ENCODE results near the gene KIRREL1.

Gene KIRREL1

DNA sequence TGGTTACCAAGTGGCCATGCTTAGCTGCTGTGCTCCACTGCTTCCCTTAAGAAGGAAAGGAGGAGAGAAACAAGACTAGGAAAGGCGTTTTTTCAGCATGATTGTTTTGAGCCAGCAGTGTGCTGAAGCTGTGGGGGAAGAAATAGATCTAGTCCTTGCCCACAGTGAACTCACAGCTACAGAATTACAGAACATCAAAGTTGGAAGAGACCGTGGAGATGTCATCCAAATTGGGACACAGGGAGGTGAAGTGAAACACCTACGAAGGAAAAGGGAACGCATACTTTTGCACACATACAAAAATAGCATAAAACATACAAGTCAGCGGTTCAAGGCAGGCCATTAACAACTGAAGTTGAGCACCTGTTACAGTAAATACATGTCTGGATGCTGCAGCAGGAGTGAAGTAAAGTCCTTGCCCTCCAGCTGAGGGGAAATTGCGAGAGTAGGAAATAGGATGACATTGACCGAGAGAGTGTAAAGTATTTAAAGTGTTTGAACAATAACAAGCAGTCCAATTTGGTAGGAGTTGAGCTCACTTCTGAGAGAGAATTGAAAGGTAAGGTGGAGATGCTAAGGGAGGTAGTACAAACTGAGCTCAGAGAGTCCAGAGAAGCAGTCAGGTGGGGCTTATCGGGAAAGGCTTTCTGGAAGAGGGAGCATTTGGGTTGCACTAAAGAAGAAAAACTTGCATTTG is 55.1 kb downstream of the KIRREL1 start:
- WGBS (ENCODE audit: insufficient coverage), result 95% methylated on average over 5 of the region's 8 CpGs
- H3K36me3 ChIP-seq (ENCODE audit: control insufficient read depth in 4 of 4, insufficient read depth in 4 of 4, low read length in 3 of 4), result no peaks in the 10 kb centered on the region
- CTCF ChIA-PET, result interaction anchor here (1.2 to 1.4 kb wide), 3 partner anchors 12 to 57 kb away, joined by 3 to 5 read pairs (median 3); no protein-coding TSS in a partner anchor

DNA sequence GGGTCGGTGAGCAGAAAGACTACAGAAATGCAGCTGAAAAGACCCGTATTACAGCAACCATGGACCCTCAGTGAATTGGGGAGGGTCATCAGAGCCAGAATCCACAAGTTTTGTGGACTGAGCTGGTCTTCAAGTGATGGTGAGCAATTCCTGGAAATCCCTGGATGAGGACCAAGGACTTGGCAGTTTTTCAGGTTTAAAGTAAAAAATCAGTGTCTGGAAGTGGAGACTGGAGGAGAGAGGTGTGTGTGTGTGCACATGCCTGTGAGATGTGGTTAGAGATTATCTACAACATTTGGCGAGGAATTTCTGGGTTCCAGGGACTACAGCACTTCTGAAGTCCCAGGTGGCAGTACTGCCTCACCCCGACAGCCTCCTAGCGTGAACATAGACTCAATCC is 56.4 kb downstream of the KIRREL1 start:
- ChIA-PET CTCF (interaction anchor here (1.3 to 1.4 kb wide), 3 partner anchors 13 to 17 kb away, joined by 3 to 5 read pairs (median 3); no protein-coding TSS in a partner anchor), POLR2A (no interaction called here)
- Histone ChIP-seq H3K27me3 (replicated peaks in 2 of 5; ENCODE audit: control insufficient read depth in 4 of 5, insufficient read depth in 5 of 5, low read length in 4 of 5) (no peaks in the 10 kb centered on the region), H3K9me3 (ENCODE audit: control extremely low read depth in 1 of 5, control insufficient read depth in 4 of 5, insufficient read depth in 2 of 5, low read depth in 1 of 5, low read length in 4 of 5) (no peaks in the 10 kb centered on the region), H3K4me3 (ENCODE audit: control insufficient read depth in 1 of 7, extremely low read depth in 1 of 7, insufficient read depth in 4 of 7, low read depth in 2 of 7, low read length in 6 of 7) (no peak overlapping the region), H3K4me1 (ENCODE audit: control extremely low read depth in 1 of 4, control insufficient read depth in 4 of 4, insufficient read depth in 4 of 4, low read length in 3 of 4) (peaks cover 0 to 2% (median under 1%) of the 10 kb centered on the region in 4 experiments), H3K27ac (ENCODE audit: insufficient read depth in 1 of 2, low read depth in 1 of 2, low read length in 2 of 2, poor library complexity in 1 of 2, severe bottlenecking in 2 of 2) (no peak overlapping the region), H3K36me3 (ENCODE audit: control insufficient read depth in 4 of 4, insufficient read depth in 4 of 4, low read length in 3 of 4) (no peaks in the 10 kb centered on the region)
- WGBS (ENCODE audit: insufficient coverage), result 87% methylated on average over 5 of the region's 5 CpGs
- DNase-seq, result no peak

More for the DNA sequence above, 55.1 kb downstream of the KIRREL1 start:
- no peaks in the 10 kb centered on the region for H3K27me3 ChIP-seq (replicated peaks in 2 of 5; ENCODE audit: control insufficient read depth in 4 of 5, insufficient read depth in 5 of 5, low read length in 4 of 5)
- no peak overlapping the region for H3K4me3 ChIP-seq (ENCODE audit: control insufficient read depth in 1 of 7, extremely low read depth in 1 of 7, insufficient read depth in 4 of 7, low read depth in 2 of 7, low read length in 6 of 7)
- POLR2A ChIA-PET, result no interaction called here
- no peak overlapping the region for H3K27ac ChIP-seq (ENCODE audit: insufficient read depth in 1 of 2, low read depth in 1 of 2, low read length in 2 of 2, poor library complexity in 1 of 2, severe bottlenecking in 2 of 2)
- H3K4me1 ChIP-seq (ENCODE audit: control extremely low read depth in 1 of 4, control insufficient read depth in 4 of 4, insufficient read depth in 4 of 4, low read length in 3 of 4), result no peaks in the 10 kb centered on the region
- DNase-seq, result no peak
- H3K9me3 ChIP-seq (ENCODE audit: control extremely low read depth in 1 of 5, control insufficient read depth in 4 of 5, insufficient read depth in 2 of 5, low read depth in 1 of 5, low read length in 4 of 5), result no peaks in the 10 kb centered on the region

DNA sequence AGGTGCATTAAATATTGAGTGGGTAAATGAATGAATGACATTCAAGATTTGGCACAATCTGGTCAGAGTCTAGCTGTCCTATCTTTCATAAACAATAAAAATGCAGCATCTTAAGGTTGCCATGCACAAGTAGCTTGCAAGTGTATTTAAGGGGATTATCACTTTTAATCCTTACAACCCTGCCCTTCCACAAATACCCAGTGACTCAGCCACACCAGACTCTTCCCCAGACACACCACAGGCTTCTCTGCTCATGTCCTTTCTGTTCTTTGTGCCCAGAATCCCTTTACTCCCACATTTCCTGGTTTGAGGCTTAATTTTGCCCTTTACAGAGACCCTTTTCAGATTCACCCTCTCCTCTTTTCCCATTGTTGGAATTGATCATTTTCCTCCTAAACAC is 59.8 kb downstream of the KIRREL1 start:
- Histone ChIP-seq H3K36me3 (ENCODE audit: control insufficient read depth in 4 of 4, insufficient read depth in 4 of 4, low read length in 3 of 4) (no peaks in the 10 kb centered on the region), H3K4me1 (ENCODE audit: control extremely low read depth in 1 of 4, control insufficient read depth in 4 of 4, insufficient read depth in 4 of 4, low read length in 3 of 4) (peaks cover 0 to 24% (median 19%) of the 10 kb centered on the region in 4 experiments), H3K27ac (ENCODE audit: insufficient read depth in 1 of 2, low read depth in 1 of 2, low read length in 2 of 2, poor library complexity in 1 of 2, severe bottlenecking in 2 of 2) (no peak overlapping the region), H3K27me3 (replicated peaks in 2 of 5; ENCODE audit: control insufficient read depth in 4 of 5, insufficient read depth in 5 of 5, low read length in 4 of 5) (no peaks in the 10 kb centered on the region), H3K4me3 (ENCODE audit: control insufficient read depth in 1 of 7, extremely low read depth in 1 of 7, insufficient read depth in 4 of 7, low read depth in 2 of 7, low read length in 6 of 7) (no peak overlapping the region), H3K9me3 (ENCODE audit: control extremely low read depth in 1 of 5, control insufficient read depth in 4 of 5, insufficient read depth in 2 of 5, low read depth in 1 of 5, low read length in 4 of 5) (no peaks in the 10 kb centered on the region)
- ChIA-PET POLR2A (no interaction called here), CTCF (interaction anchor here (1.2 to 2.8 kb wide), 6 partner anchors 8 to 84 kb away, joined by 3 to 12 read pairs (median 6); no protein-coding TSS in a partner anchor)
- DNase-seq, result no peak

DNA sequence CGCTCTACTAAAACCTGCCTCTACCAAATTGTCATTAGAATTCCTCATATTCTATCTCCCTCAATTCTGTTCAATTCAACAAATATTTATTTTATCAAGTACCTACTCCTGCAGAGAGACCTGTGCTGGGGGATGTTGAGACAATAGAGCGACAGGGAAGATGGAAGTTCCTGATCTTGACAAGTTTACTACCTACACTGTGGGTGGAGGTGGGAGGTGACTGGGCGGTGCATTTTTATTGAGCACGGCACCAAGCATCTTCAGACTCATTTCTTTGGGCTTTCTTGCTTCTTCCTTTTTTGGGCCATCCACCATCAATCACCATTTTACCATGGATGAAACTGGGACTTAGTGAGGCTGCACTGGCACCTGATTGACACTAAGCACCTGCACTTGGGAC is 61.3 kb downstream of the KIRREL1 start:
- Histone ChIP-seq H3K4me3 (ENCODE audit: control insufficient read depth in 1 of 7, extremely low read depth in 1 of 7, insufficient read depth in 4 of 7, low read depth in 2 of 7, low read length in 6 of 7) (no peak overlapping the region), H3K4me1 (ENCODE audit: control extremely low read depth in 1 of 4, control insufficient read depth in 4 of 4, insufficient read depth in 4 of 4, low read length in 3 of 4) (peaks cover 0 to 28% (median 26%) of the 10 kb centered on the region in 4 experiments), H3K9me3 (ENCODE audit: control extremely low read depth in 1 of 5, control insufficient read depth in 4 of 5, insufficient read depth in 2 of 5, low read depth in 1 of 5, low read length in 4 of 5) (no peaks in the 10 kb centered on the region), H3K27ac (ENCODE audit: insufficient read depth in 1 of 2, low read depth in 1 of 2, low read length in 2 of 2, poor library complexity in 1 of 2, severe bottlenecking in 2 of 2) (no peak overlapping the region), H3K36me3 (ENCODE audit: control insufficient read depth in 4 of 4, insufficient read depth in 4 of 4, low read length in 3 of 4) (no peaks in the 10 kb centered on the region), H3K27me3 (replicated peaks in 2 of 5; ENCODE audit: control insufficient read depth in 4 of 5, insufficient read depth in 5 of 5, low read length in 4 of 5) (no peaks in the 10 kb centered on the region)
- ChIA-PET CTCF (interaction anchor here (0.9 to 2.8 kb wide), 8 partner anchors 10 to 86 kb away, joined by 3 to 12 read pairs (median 6); no protein-coding TSS in a partner anchor), POLR2A (no interaction called here)
- no peak for DNase-seq
- 100% methylated on average over 3 of the region's 4 CpGs for WGBS (ENCODE audit: insufficient coverage)

DNA sequence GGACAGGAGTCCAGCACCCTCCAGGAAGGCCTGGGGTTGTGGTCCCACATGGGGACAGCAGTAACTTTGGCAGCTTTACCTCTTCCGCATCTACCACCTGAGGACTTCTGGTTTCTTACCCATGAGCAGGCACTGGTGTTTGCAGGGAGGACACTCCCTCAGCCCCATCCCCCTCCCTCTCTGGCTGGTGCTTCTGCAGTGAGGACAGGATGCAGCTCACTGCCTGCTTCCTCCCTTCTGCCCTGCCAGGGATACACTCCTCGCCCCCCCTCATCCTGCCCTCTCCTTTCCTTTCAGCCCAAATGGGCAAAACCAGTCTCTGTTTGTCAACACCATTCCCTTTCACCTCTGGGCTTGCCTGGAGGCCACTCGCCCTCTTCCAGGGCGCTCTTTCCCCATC is 62.4 kb downstream of the KIRREL1 start:
- POLR2A ChIA-PET, result no interaction called here
- 19% methylated on average over 4 of the region's 4 CpGs for WGBS (ENCODE audit: insufficient coverage)
- Histone ChIP-seq H3K36me3 (ENCODE audit: control insufficient read depth in 4 of 4, insufficient read depth in 4 of 4, low read length in 3 of 4) (no peaks in the 10 kb centered on the region), H3K4me1 (ENCODE audit: control extremely low read depth in 1 of 4, control insufficient read depth in 4 of 4, insufficient read depth in 4 of 4, low read length in 3 of 4) (peaks cover 0 to 31% (median 30%) of the 10 kb centered on the region in 4 experiments), H3K9me3 (ENCODE audit: control extremely low read depth in 1 of 5, control insufficient read depth in 4 of 5, insufficient read depth in 2 of 5, low read depth in 1 of 5, low read length in 4 of 5) (no peaks in the 10 kb centered on the region), H3K27me3 (replicated peaks in 2 of 5; ENCODE audit: control insufficient read depth in 4 of 5, insufficient read depth in 5 of 5, low read length in 4 of 5) (no peaks in the 10 kb centered on the region), H3K27ac (ENCODE audit: insufficient read depth in 1 of 2, low read depth in 1 of 2, low read length in 2 of 2, poor library complexity in 1 of 2, severe bottlenecking in 2 of 2) (no peak overlapping the region), H3K4me3 (ENCODE audit: control insufficient read depth in 1 of 7, extremely low read depth in 1 of 7, insufficient read depth in 4 of 7, low read depth in 2 of 7, low read length in 6 of 7) (peak overlapping the region in 2 of 7 experiments; percentile 5 to 18)
- DNase-seq, result peak; percentile 63 to 98 (median 95)
- CTCF ChIA-PET, result interaction anchor here (1.8 to 2.8 kb wide), 3 partner anchors 11 to 21 kb away, joined by 4 to 12 read pairs (median 6); no protein-coding TSS in a partner anchor

DNA sequence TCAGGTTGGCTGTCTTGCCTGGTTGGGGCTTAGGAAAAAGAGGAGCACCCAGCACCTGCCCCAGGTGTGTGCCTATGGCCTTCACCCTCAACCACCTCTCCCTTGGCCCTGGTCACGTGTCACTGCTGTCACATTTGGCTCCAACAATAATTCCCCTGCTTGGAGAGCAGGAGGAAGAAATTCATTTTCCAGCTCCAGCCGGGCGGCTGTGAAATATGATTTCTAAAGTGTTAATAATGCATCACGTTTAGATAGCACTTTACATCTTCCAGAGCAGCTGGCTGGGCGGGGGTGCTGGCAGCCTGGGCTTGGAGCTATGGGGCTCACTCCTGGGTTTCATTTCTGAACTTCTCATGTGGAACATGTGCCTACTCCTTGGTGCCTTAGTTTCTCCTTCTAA is 63.1 kb downstream of the KIRREL1 start:
- Histone ChIP-seq H3K36me3 (ENCODE audit: control insufficient read depth in 4 of 4, insufficient read depth in 4 of 4, low read length in 3 of 4) (no peaks in the 10 kb centered on the region), H3K27ac (ENCODE audit: insufficient read depth in 1 of 2, low read depth in 1 of 2, low read length in 2 of 2, poor library complexity in 1 of 2, severe bottlenecking in 2 of 2) (no peak overlapping the region), H3K27me3 (replicated peaks in 2 of 5; ENCODE audit: control insufficient read depth in 4 of 5, insufficient read depth in 5 of 5, low read length in 4 of 5) (no peaks in the 10 kb centered on the region), H3K4me3 (ENCODE audit: control insufficient read depth in 1 of 7, extremely low read depth in 1 of 7, insufficient read depth in 4 of 7, low read depth in 2 of 7, low read length in 6 of 7) (peak overlapping the region in 1 of 7 experiments; percentile 30), H3K9me3 (ENCODE audit: control extremely low read depth in 1 of 5, control insufficient read depth in 4 of 5, insufficient read depth in 2 of 5, low read depth in 1 of 5, low read length in 4 of 5) (no peaks in the 10 kb centered on the region), H3K4me1 (ENCODE audit: control extremely low read depth in 1 of 4, control insufficient read depth in 4 of 4, insufficient read depth in 4 of 4, low read length in 3 of 4) (peaks cover 0 to 31% (median 30%) of the 10 kb centered on the region in 4 experiments)
- DNase-seq, result no peak
- POLR2A ChIA-PET, result interaction anchor here (1.0 kb wide), 1 partner anchor 13 kb away, joined by 3 read pairs; no protein-coding TSS in a partner anchor
- CTCF ChIA-PET, result interaction anchor here (0.9 to 2.3 kb wide), 5 partner anchors 14 to 31 kb away, joined by 3 to 6 read pairs (median 3); no protein-coding TSS in a partner anchor
- WGBS (ENCODE audit: insufficient coverage), result 100% methylated on average over 1 of the region's 5 CpGs
